ENCODE measurements around the gene NR6A1.

NR6A1 gene

GRCh38 chr9:124557895-124558294 is 213.2 kb downstream of the NR6A1 start:
- DNase-seq = no peak

DNA sequence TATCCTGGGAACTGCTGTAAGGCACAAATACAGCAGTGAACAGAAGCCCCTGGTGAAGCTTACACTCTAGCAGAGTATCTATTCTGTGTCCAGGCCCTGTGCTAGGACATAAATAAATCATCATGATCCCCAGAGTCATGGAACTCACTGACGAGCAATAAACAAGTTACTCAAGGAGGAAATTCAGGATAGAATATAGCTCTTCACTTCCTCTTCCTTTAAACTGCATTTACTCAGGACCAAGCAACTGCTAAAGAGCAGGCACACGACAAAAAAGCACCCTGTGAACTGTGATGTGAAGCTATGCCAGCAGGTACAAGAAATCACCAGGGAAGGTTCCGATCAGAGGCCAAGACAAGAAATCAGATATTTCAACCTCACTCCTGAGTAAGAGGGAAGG is 216.1 kb downstream of the NR6A1 start:
- no peak for DNase-seq

GRCh38 chr9:124553738-124554137 is 217.4 kb downstream of the NR6A1 start:
- no peak for DNase-seq

- DNase-seq = no peak
Observed at GRCh38 chr9:124552273-124552605, 218.9 kb downstream of the NR6A1 start.

- peak; percentile 3 for DNase-seq
Observed at GRCh38 chr9:124551472-124552272, 219.4 kb downstream of the NR6A1 start.

GRCh38 chr9:124550072-124550471 is 221.0 kb downstream of the NR6A1 start:
- DNase-seq = no peak

- DNase-seq = no peak
Observed at GRCh38 chr9:124549016-124549415, 222.1 kb downstream of the NR6A1 start.

DNA sequence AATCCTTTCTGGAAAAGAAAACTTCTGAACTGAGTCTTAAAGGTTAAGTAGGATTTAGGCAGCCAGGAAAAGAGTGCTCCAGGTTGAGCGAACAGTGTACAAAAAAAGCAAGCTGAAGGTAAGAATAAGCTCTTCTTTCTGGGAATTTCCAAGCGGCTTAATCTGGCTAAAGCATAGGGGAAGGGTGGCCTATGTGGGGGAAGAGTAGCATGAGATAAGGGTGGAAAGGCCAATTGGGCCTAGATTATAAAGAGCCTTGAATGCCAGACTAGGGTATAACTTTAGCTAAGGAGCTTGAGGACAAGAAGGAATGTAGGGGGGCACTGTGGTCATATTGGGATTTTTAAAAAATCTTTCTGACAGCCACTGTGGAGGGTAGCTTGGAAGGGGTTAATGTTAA is 226.6 kb downstream of the NR6A1 start:
- no peak for DNase-seq

- no peak for DNase-seq
Observed at GRCh38 chr9:124541824-124542223, 229.3 kb downstream of the NR6A1 start.

DNA sequence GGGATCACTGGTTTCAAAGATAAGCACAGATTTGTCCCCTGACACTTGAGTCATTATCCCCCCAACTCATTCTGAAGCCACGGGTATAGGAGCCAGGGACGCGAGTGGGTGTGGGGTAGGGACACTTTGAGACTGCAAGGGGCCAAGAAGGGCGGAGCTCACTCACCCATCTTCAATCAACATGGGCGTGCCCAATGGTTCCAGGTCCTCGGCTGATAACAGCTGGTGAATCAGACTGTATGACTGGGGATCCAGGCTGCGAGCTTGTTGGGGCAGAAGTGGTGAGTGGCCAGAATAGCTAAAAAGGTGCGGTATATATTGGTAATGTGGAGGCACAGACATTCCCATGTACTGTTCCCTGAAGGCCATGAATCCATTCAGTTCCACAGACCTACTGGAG is 233.2 kb downstream of the NR6A1 start:
- DNase-seq = no peak

- no peak for DNase-seq
Observed at GRCh38 chr9:124535846-124536245, 235.3 kb downstream of the NR6A1 start.

DNA sequence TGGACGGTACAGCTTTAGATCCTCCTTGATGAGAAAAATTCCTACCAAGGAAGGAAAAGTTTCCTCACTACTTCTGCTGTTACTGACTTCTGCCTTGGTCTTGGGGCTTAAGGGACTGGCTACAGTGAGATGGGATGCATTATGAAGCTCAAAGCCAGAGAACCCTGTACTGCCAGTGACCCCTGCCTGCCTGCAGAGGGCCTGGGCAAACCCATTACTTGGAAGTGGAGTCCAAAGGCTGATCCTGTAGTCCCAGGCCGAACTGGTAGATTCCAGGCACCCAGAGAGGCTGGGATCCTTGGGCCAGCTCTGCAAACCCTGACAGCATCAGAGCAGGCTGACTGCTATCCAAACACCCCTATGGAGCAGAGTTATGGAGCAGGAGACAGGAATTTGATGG is 238.2 kb downstream of the NR6A1 start:
- DNase-seq = no peak

- DNase-seq = no peak
Observed at GRCh38 chr9:124531115-124531514, 240.0 kb downstream of the NR6A1 start.

GRCh38 chr9:124530246-124530645 is 240.9 kb downstream of the NR6A1 start:
- no peak for DNase-seq

DNA sequence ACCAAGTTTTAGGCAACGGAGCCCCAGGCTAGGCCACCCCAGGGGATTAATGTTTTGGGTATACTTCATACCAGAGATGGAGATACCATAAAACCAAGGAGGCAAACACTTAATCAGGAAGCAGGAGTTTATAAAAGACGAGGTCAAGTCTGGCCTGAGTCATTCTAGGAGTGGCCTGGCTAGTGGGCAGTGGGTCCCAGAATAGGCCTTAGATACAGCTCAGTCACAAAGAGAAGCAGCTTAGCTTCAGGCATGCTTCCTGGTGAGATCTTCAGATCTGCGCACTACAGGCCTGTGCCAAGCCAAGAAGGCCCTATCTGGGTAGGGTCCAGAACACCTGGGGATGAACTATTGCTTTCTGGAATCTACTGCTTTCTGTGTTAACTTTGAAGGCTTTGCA is 243.3 kb downstream of the NR6A1 start:
- no peak for DNase-seq

DNA sequence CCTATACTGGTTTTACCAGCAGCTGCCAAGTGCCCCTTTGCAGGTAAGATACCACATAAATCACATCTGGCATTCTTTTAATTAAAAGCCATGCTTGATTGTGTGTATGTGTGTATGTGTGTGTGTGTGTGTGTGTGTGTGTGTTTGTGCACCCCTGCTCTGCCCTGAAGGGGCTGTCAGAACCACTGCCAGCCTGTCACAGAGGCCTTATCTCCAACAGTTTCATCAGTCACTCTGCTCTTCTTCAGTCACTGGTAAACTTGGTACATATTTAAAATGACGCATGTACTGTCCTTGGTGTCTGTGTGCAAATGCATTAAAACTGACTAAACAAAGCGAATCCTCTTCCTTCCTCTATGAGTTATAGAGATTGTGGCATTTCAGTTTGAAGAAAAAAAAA is 244.9 kb downstream of the NR6A1 start:
- no peak for DNase-seq

- DNase-seq = no peak
Observed at GRCh38 chr9:124522121-124523098, 248.7 kb downstream of the NR6A1 start.

- no peak for DNase-seq
Observed at GRCh38 chr9:124521142-124521541, 250.0 kb downstream of the NR6A1 start.

DNA sequence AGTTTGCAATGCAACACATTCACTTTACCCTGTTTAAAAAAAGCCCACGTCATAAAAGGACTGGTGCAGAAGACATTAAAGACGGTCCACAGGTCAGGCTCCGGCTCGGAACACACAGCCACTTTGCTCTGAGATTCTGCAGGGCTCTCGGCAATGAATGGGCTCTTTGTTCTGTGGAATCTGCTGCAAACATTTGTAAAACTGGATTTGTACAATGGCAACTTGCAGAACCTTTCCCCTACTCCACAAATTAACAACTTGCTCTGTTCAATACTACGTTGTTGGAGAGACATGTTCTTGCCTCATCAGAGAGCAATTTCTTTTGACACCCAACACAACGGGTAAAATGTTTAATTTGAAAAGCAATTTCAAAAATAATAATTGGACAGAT is 250.9 kb downstream of the NR6A1 start:
- DNase-seq = no peak

DNA sequence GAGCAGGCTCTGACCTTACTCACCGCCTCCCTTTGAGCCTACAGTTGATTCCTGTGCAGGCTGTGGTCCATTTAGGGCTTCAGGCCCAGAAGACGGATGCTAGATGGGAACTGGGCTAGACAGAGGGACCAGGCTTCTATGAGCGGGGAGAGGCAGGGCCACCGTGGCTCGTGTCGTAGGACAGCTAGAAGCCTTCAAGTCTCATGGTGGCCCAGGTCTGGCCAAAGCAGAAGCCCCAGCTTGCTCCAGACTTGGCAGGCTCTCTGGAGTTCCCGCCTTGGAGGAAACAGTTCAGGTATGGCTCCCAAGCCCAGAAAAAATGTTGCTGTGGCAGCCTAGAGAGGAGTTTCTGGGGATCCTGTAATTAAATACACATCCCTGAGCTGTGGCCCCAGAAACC is 253.0 kb downstream of the NR6A1 start:
- no peak for DNase-seq

DNA sequence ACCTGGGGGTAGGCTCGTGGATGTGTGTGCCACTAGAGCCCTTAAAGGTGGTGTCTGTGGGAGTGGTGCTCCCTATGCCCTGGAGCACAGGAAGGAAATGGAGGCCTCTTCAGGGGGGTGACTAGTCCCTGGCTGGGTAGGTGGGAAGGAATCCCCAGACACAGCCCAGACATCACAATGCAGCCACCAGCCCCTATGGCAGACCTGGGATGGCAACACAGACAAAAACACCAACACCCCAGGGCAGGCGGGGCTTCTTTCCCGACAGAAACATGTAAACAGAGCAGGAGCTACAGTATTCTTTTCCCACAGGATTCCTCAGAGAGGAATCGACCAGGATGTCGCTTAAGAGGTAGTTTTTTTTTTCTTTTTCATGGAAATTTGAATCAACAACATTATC is 253.5 kb downstream of the NR6A1 start:
- no peak for DNase-seq

GRCh38 chr9:124514874-124515273 is 256.2 kb downstream of the NR6A1 start:
- no peak for DNase-seq

DNA sequence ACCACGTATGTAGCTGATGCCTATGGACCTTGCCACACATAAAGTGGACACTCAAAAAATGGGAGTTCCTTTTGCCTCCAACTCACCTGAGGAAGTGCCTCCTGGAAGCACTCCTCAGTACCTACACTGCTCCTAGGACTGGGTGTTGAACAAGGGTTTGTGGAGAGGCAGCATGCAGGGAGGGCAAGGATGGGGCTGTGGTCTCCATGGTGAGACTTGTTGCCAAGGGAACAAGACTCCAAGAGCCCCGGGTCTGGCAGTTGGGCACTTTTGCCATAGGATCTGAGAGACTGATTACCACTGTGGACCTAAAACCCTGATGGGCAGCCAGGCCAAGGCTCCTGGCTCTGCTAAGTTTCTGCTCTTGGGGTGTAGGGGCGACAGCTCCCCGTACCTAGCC is 257.0 kb downstream of the NR6A1 start:
- no peak for DNase-seq

DNA sequence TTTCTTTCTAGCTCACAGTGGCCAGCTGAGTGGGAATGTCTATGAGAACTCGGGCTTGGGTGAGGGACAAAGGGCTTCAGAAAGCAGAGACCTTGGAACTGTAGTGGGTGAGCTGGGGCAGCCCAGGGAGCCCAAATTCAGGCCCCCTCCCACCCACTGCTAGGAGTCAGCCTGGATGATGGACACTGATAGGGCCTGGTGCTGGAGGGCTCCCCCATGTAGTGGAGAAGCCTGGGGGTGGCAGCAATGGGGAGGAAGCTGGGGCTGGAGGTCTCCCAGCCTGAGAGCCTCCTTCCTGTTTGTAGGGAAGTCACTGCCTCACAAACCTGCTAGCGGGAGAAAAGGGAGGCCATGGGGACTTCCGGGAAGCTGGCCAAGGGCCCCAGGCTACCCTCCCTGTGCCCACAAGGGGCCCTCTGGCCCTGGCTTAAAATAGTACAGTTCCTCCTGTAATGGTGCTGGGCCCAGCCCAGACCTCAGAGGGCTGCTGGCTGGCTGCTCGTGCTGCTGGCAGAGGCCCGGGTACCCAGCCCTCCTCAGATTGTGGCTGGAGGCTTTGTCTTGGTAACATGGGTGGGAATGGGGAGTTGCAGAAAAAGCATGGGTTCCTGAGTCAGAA is 257.6 kb downstream of the NR6A1 start:
- DNase-seq = no peak

Measured in CD4-positive, alpha-beta T cell treated with Interleukin-17A for 1 hour (primary cell).